HG02759 (cell line): ENCODE results near the gene IVD.

Source experiments
- ATAC-seq: cut with Tn5 transposase; IDR thresholded peaks from one replicate; pipeline ENCODE4 v1.9.1; 2021; ENCODE audit warnings: mild to moderate bottlenecking, moderate library complexity; ENCODE audit not compliant: unreplicated experiment

The IVD gene

DNA sequence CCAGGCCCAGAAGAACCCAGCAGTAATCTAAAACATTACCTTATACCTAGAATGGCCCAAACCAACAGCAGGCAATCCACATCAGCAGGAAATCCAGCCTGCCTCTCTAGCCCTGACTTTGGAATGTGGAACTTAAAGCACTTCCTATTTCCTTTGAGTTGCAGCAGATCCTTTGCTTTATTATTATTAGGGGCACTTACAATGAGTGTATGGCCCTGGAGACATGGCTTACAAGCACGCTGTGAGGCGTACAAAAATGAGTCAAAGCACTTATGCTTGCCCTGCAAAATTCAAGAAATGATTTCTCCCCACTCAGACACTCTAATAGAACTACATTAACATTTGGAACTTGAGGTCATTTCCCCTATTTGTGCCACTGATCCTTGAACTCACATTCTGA lies 32.6 kb upstream of the IVD start:
- no peak for ATAC-seq

DNA sequence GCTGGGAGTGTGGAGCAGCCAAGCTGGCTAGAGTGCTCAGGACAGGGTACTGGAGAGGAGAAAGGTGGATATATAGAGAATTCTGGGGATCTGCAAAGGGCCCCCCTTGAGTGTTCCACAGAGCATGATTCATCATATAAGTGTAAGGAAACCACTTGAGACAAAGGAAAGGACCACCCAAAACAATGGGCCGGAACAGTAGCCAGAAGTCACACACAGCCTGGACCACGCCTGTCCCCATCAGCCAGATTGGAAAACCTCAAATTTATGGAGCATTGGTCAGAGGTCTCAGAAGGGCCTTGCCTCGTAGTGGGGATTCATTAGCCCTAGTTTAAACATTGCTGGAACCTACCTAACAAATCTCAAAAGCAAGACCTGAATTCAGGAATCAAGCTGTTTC lies 28.0 kb upstream of the IVD start:
- no peak for ATAC-seq

- no peak for ATAC-seq
Observed at GRCh38 chr15:40379374-40379773, 26.2 kb upstream of the IVD start.

GRCh38 chr15:40379853-40380252 lies 25.7 kb upstream of the IVD start:
- ATAC-seq, result no peak

- no peak for ATAC-seq
Observed at GRCh38 chr15:40380636-40381035, 25.0 kb upstream of the IVD start.

DNA sequence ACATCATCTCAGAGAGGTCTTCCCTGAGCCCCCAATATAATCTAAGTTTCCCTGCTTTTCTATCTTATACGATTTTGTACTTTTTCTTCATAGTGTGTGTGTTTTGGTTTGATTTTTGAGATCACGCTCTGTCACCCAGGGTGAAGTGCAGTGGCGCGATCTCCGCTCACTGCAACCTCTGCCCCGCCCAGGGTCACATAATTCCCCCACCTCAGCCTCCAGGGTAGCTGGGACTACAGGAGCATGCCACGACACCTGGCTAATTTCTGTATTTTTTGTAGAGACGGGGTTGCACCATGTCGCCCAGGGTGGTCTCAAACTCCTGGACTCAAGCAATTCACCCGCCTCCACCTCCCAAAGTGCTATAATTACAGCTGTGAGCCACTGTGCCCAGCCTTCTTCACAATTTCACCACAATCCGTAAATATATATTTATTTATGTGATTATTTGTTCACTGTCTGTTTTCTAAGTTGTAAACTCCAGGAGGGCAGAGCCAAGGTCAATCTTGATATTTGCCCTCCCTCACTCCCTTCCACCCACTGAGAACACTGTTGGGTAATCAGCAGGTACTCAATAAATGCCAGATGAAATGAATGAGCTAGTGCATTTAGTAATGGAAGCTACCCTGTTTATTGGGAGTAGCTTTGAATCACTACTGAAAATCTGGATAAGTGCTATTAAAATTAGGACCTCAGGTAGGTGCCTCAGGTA lies 23.6 kb upstream of the IVD start:
- ATAC-seq, result no peak

DNA sequence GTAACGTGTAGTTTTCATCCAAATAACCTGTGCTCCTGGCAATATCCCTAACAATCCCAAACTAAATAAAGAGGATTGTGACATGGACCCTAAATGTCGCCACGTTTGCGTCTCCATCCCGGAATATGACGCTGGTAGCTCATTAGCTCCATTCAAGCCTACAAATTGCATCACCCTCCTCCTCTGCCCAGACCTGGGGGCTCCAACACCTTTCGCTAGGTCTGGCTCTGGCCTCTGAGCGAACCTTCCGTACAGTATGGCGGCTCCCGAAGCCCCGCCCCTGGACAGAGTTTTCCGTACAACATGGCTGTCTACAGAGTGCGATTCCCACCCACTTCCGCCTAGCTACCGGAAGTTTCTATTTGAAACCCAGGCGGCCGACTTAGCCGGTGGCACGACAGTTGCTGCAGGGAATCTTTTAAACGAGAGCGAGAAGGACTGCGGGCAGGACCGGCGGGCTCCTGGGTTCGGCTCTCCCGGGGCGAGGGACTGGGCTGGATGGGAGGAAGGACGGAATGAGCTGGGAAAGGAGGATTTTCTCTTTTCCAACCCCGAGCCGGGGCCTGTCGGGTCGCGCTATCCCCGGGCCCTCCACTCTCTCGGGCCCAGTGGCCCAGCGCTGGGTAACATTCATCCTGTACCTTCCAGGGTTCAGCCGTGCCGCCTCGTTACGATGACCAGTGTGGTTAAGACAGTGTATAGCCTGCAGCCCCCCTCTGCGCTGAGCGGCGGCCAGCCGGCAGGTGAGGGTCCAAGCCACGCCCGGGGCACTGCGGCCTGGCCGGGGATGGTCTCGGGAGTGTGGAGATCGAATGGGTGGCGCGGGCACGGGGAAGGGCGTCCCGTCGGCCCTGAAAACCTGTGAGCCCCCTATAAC lies 22.8 kb upstream of the IVD start, which contains the start of gene KNSTRN:
Gene KNSTRN, plus strand, starts transcription at position 142 of the 877 bp plus-strand sequence. Its CDS starts 115 bp downstream, at position 257.
- peak; percentile 98 for ATAC-seq

- ATAC-seq, result no peak
Observed at GRCh38 chr15:40386480-40386879, 19.1 kb upstream of the IVD start.

- ATAC-seq, result no peak
Observed at GRCh38 chr15:40388941-40389823, 16.4 kb upstream of the IVD start.

DNA sequence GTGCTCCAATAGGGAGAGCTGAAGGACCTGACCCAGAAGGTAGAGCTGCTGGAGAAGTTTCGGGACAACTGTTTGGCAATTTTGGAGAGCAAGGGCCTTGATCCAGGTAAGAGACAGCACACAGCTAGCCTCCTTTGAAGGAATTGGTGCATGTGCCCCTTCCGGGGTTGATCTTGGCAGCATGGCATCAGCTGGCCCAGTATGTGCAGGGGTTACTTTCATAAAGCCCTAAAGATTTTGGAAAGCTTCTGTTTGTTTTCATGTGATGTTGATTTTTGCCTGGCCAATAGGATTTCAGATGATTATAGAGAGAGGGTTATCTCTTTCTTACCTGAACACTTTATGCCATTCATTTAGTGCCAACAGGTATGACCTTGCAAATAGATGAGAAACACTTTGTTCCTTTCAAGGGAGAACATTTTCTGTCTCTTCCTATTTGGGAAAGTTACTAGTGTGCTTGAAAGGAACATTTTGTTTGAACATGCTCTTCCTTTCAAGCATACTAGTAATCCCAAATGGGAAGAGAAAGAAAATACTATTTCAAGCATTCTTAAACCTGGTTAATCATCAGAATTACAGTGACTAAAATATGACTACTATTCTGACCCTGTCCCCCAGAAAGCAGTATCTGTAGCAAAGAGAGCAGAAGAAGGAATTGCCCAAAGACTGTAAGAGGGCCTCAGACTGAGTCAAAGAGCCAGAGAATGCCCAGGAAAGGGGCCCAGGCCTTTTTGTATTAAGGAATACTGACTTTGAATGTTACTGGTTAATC lies 15.6 kb upstream of the IVD start:
- ATAC-seq, result no peak

DNA sequence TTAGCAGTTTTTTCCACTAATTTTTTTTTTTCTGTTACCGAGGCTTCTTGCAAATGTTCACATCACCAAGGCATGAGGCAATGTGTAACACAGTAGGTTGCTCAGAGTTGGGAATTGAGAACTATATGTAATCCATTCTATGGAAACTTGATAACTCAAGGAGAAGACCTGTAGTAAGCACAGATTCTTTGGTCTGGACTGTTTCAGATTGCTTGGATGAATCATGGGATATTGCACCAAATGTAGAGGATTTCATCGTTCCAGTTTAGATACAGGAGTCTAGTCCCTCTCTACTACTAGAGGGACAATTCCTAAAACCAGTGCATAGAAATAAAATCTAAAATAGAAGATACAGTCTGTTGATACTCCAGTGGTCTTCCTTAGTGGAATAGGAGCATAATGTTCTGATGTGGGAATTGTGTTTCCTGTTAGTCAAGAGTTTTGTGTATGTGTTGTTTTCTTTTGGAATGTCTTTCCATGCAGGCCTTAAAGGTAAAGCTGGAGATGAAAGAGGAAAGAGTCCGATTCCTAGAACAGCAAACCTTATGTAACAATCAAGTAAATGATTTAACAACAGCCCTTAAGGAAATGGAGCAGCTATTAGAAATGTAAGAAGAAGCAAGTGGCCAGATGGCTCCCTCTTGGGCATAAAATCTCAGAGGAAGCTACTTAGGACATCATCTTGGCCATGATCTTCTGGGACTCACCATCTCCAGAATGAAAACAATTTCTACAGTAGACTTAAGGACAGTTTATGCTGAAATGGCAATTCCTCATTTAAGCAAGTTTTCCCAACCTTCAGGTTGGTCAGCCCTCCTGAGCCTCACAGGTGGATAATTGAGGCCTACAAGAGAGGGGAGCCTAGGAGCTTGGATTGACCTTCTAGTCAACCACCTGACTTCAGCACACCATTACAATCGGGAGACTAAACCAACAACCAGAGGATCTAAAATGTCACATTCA lies 12.3 kb upstream of the IVD start:
- no peak for ATAC-seq

GRCh38 chr15:40397688-40398412 lies 7.7 kb upstream of the IVD start:
- no peak for ATAC-seq

DNA sequence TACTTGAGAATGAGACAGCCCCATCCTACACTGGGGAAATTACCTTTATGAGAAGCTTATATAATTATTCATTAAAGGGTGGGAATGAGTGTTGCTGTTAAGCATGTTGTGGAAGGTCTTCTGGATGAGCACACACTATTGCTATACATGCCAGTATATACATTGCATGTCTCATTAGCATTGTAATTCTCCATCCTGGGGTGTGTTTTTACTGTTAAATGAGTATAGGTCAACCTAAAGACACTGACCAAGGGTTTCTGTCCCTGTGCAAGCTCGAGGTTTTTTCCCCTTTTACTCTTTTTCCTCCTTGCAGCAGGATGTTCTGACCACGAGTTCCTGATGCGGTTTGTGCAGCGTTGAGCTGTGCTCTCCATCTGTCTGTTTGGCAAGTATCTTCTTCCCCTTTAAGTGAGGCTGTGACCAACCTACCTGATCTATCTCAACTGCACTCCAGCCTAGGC lies 7.2 kb upstream of the IVD start:
- peak; percentile 73 for ATAC-seq

DNA sequence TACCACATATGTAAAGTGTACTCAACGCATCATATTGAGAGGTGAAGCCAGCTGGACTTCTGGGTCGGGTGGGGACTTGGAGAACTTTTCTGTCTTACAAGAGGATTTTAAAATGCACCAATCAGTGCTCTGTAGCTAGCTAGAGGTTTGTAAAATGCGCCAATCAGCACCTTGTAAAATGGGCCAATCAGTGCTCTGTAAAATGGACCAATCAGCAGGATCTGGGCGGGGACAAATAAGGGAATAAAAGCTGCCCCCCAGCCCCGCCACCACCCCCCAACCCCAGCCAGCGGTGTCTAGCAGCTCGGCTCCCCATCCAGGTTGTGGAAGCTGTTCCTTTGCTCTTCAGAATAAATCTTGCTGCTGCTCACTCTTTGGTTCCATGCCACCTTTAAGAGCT lies 6.2 kb upstream of the IVD start:
- no peak for ATAC-seq

DNA sequence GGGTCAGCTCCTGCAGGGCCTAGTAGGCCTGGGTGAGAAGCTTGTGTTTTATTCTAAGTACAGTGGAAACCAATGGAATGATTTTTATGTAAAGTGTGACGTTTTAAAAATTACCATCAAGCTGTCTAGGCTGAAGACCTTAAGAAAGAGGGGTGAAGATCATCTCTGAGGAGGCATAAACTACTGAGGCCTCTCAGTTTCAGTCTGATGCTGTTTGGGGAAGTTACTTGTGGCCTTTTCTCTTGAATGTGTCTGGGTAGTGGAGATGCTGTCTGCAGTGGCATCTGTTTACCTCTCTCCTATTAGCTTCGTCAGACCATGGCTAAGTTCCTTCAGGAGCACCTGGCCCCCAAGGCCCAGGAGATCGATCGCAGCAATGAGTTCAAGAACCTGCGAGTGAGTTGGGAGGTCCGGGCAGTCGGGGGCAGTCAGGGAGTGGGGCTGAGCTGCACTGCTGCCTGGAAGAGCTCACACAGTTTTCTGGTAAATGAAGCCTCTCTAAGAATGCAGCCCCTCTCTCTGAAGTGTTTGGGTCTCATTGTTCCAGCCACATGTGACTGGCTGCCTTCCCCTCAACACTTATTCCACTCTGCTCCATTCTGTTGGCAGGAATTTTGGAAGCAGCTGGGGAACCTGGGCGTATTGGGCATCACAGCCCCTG lies 1.9 kb downstream of the IVD start:
- peak; percentile 59 for ATAC-seq

- no peak for ATAC-seq
Observed at GRCh38 chr15:40409366-40409765, 3.8 kb downstream of the IVD start.

- ATAC-seq, result no peak
Observed at GRCh38 chr15:40410476-40410875, 4.9 kb downstream of the IVD start.
